Measurements from ENCODE around the gene COMMD4. TPM values are rescaled to one million over a fixed set of nuclear protein-coding genes. Genes with fewer than 3 reads are reported as not detected.
A peak's percentile ranks its signal among the peaks of the same experiment; 100 is the strongest.
"Not testable (repeated sequence)": the region's sequence is repeated elsewhere in the genome, so short reads cannot be mapped to it uniquely, and the experiment has no call there.

The COMMD4 gene
- total RNA-seq (10 to 100 TPM; 10.8 to 12.1 TPM), total RNA-seq (2.2 to 68.8 (median 18.6) reads per million in 172 experiments)
- polyA plus RNA-seq (2013, experiment 1 of 2), result 32.2 TPM
- polyA plus RNA-seq (2013, experiment 2 of 2), result 32.9 TPM

DNA sequence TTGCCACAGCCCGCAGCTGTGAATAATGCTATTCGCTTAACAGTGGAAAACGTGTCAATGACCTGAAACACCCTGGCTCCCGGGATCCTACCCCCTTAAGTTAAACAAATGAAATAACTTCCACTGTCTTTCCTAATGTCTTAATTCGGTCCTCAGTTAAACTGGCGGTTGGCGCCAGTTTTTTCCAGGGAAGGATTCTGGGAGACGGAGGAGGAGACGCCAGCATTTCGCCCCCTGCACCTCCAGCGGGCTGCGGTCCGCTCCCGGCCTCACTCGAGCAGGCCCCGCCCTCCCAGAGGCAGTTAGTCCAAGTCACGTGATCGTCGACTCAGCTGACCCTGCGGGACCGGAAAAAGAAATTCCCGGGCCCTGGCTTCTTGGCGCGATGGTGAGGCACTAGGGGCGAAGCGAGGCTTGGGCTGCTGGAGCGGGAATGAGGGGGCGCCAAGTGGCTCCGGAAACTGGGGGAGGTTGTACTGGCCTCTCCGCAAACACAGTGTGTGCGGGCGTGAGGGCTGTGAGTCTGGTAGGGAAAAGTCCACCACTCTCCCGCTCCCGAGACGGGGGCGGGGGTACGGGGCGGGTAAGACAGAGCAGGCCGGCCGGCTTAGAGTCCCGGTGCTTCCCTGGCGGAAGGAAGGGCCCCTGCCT lies at the start of gene COMMD4:
TSS of gene COMMD4 (plus strand) at position 359 of the 651 bp plus-strand sequence. CDS start at position 386, 27 bp downstream.
- no peak within 1 kb of the TSS for H3K27ac ChIP-seq (ENCODE audit: low read depth in 1 of 2, low read length in 2 of 2)
- H3K36me3 Mint-ChIP-seq (ENCODE audit: low read depth), result no peaks in the 10 kb centered on the region
- POLR2A ChIA-PET, result interaction anchor here (1.0 to 2.3 kb wide), 4 partner anchors 11 to 304 kb away, joined by 3 to 16 read pairs (median 4); partner anchors contain the start of genes IMP3, MAN2C1 and NEIL1
- H3K4me3 Mint-ChIP-seq, result peak within 1 kb of the TSS; percentile 88
- DNase-seq (peak; percentile 34 to 83 (median 61)), ATAC-seq (ENCODE audit: poor library complexity) (peak; percentile 64)
- H3K4me1 ChIP-seq (ENCODE audit: insufficient read depth, low read length), result peaks cover 15% of the 10 kb centered on the region
- H3K27me3 ChIP-seq (ENCODE audit: control insufficient read depth in 1 of 2, insufficient read depth in 2 of 2, low read length in 2 of 2), result no peaks in the 10 kb centered on the region
- no peak for TF ChIP-seq CTCF (IDR thresholded peaks at IDR 0.05)
- intact Hi-C loops (cut with DNase I, micrococcal nuclease), result no loop called here
- CTCF ChIA-PET, result interaction anchor here (1.7 kb wide), 1 partner anchor 32 kb away, joined by 6 read pairs; no protein-coding TSS in a partner anchor
- peak within 1 kb of the TSS; percentile 60 for H3K27ac Mint-ChIP-seq
- no peaks in the 10 kb centered on the region for H3K9me3 Mint-ChIP-seq
- no peaks in the 10 kb centered on the region for H3K9me3 ChIP-seq (ENCODE audit: control insufficient read depth in 1 of 2, insufficient read depth in 1 of 2, low read length in 2 of 2)
- H3K36me3 ChIP-seq (ENCODE audit: insufficient read depth, low read length), result peaks cover 11% of the 10 kb centered on the region
- peaks cover 21% of the 10 kb centered on the region for H3K4me1 Mint-ChIP-seq (ENCODE audit: low read depth)
- peak within 1 kb of the TSS; percentile 89 for H3K4me3 ChIP-seq (ENCODE audit: low read length)
- no peaks in the 10 kb centered on the region for H3K27me3 Mint-ChIP-seq

- not testable (repeated sequence) for H3K27me3 ChIP-seq (ENCODE audit: control insufficient read depth in 1 of 2, insufficient read depth in 2 of 2, low read length in 2 of 2)
Measured at GRCh38 chr15:75293660-75294059, 42.2 kb upstream of the COMMD4 start.

GRCh38 chr15:75298541-75299310 lies 37.1 kb upstream of the COMMD4 start:
- H3K36me3 Mint-ChIP-seq (ENCODE audit: low read depth); H3K4me3 ChIP-seq (ENCODE audit: low read length); DNase-seq; CTCF ChIA-PET; H3K27me3 ChIP-seq (ENCODE audit: control insufficient read depth in 1 of 2, insufficient read depth in 2 of 2, low read length in 2 of 2); H3K27ac ChIP-seq (ENCODE audit: low read depth in 1 of 2, low read length in 2 of 2); intact Hi-C loops (cut with DNase I, micrococcal nuclease); H3K36me3 ChIP-seq (ENCODE audit: insufficient read depth, low read length); H3K4me1 Mint-ChIP-seq (ENCODE audit: low read depth); H3K27me3 Mint-ChIP-seq; H3K27ac Mint-ChIP-seq; H3K9me3 Mint-ChIP-seq; H3K4me3 Mint-ChIP-seq; H3K4me1 ChIP-seq (ENCODE audit: insufficient read depth, low read length); H3K9me3 ChIP-seq (ENCODE audit: control insufficient read depth in 1 of 2, insufficient read depth in 1 of 2, low read length in 2 of 2); POLR2A ChIA-PET: not testable (repeated sequence)
- ATAC-seq (ENCODE audit: poor library complexity), result peak; percentile 96
- peak; percentile 22 for TF ChIP-seq CTCF (IDR thresholded peaks at IDR 0.05)

More at GRCh38 chr15:75293660-75294059, 42.2 kb upstream of the COMMD4 start:
- H3K4me3 ChIP-seq (ENCODE audit: low read length); H3K27me3 Mint-ChIP-seq; H3K36me3 Mint-ChIP-seq (ENCODE audit: low read depth); H3K9me3 Mint-ChIP-seq; DNase-seq; H3K4me3 Mint-ChIP-seq; ATAC-seq (ENCODE audit: poor library complexity); H3K27ac ChIP-seq (ENCODE audit: low read depth in 1 of 2, low read length in 2 of 2); POLR2A ChIA-PET; H3K36me3 ChIP-seq (ENCODE audit: insufficient read depth, low read length); CTCF ChIA-PET; H3K9me3 ChIP-seq (ENCODE audit: control insufficient read depth in 1 of 2, insufficient read depth in 1 of 2, low read length in 2 of 2); H3K27ac Mint-ChIP-seq; H3K4me1 ChIP-seq (ENCODE audit: insufficient read depth, low read length); intact Hi-C loops (cut with DNase I, micrococcal nuclease); H3K4me1 Mint-ChIP-seq (ENCODE audit: low read depth): not testable (repeated sequence)

Measured in CD4-positive, alpha-beta T cell (primary cell).